ENCODE data around the gene SACM1L.

Gene SACM1L

GRCh38 chr3:45688882-45689786, at the start of gene SACM1L:
Gene SACM1L (plus strand): TSS chr3:45689396. CDS start chr3:45689466, 70 bp downstream.
- no peak for FAIRE-seq

DNA sequence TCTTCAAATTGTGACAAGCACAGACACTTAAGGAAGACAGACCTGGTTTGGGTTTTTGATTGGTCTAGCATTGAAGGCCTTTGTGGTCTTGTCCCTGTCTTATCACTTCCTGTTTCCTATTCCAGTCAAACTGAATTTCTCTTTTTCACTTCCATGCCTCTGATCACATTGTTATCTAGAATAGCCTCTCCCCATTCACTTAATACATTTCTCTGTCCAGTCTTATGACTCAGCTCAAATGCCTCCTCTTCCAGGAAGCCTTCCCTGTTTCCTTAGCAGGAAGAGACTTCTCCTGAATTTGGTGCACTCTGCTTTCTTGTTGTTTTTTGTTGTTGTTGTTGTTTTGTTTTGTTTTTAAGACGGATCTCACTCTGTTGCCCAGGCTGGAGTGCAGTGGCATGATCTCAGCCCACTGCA, 49.1 kb upstream of the SACM1L start:
- no peak for FAIRE-seq

GRCh38 chr3:45640724-45641361, 48.4 kb upstream of the SACM1L start:
- FAIRE-seq, result no peak

DNA sequence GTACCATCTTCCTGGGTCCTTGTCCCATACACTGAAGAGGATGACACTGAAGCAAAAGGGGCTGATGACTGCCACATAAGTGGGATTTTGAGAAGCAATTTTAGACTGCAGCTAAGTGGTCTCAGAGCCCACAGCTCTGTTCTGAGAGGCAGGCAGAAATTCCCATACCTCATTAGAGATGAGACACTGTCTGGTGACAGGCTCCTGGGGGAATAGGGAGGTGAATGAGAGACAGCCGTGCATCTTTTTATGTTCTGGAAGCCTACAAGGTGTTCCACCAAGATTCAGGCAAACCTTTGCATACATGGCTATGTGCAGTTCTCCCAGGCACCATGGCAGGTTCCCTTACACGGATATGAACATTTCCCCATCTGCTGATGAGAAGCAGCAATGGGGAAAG, 47.4 kb upstream of the SACM1L start:
- FAIRE-seq, result no peak

DNA sequence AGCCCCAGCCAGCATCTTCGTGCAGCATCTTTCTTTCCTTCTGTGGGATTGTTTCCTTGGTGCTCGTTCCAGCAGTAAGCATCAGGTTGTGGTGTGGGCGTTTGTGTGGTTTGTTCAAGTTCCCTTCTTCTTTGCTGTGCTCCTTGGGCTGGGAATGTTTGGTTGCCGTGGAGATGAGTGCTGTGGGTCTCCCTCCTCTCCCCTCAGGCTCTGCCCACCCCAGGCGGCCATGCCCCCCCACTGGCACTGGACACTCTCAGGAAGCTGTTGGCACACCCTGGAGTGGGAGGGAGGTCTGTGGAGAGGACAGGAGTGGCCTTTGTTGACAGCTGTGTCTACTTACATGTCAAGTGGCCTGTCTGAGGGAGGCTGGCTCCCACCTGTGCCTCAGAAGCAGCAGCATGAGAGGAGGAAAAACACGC, 46.5 kb upstream of the SACM1L start:
- no peak for FAIRE-seq

GRCh38 chr3:45644063-45644790, 45.0 kb upstream of the SACM1L start:
- FAIRE-seq, result no peak

DNA sequence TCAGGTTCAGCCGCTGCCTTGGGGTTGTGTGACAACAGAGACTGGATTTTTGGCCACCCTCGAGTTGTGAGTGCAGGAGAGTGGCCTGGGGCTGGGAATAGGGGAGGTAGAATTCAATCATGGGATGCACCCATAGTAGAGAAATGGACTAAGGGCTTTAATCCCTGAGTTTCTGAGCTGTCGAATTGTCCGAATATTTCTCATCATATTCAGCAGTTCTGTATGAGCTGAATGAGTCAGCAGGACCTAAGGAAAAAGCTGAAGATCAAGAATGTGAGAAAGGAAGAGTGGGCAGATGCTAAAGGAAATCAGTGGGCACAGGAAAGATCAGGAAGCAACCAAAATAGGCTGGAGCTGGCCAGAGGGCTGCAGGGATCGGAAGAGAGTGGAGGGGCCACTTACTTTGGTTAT, 44.4 kb upstream of the SACM1L start:
- FAIRE-seq, result no peak

GRCh38 chr3:45646051-45646585, 43.1 kb upstream of the SACM1L start:
- FAIRE-seq, result no peak

DNA sequence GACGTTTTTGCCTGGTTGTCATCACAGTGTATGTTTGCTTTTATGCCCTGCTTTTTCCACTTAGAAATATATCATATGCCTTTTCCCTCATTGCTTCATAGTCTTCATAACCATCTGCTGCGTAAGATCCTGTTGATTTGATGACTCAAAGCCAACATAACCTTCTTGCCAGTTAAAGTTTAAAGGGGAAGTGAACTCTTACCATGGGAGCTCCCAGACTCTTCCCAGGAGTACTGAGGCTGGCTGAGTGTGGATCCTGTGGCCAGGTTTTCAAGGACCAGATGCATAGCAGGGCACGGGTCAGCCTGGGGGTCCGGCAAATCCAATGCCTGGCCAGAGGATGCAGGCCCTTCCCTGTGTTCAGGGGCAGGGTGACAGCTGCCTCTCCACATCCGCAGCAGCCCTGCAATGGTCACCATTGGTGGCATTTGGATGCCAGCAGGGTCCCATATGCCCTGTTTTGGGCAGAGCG, 42.0 kb upstream of the SACM1L start:
- FAIRE-seq, result no peak

DNA sequence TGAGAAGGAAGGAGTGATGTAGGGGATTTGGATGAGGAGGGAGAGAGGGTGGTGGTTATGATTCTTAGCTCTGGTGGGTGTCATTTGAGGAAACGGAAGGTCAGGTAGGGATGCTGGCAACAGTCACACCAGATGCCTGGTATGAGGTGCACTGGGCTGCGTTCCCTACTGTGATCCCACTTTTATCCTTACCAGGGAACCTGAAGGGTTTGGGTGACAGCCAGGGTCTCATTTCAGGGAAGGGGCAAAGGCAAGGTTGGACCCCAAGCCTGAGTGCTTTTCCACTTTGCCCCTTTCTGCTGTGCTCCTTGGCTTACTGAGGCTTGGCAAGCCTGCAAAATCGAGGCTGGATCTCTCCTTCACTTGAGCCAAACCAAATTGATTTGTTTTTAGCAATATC, 36.0 kb upstream of the SACM1L start:
- FAIRE-seq, result no peak

DNA sequence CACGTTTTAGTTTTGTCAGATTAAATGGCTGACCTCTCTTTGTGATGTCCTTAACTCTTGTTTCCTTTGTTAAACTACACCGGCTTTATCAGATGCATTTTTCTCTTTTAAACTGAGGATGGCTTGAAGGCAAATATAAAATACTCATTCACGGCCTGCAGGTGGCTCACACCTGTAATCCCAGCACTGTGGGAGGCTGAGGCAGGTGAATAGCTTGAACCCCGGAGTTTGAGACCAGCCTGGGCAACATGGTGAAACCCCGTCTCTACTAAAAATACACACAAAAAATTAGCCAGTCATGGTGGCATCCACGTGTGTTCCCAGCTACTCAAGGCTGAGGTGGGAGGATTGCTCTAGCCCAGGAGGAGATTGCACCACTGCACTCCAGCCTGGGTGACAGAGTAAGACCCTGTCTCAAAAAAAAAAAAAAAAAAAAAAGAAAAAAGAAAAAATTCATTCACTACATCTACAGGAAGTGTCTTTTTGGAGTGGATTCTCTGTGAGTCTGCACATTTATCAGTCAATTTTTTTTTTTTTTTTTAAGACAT, 34.7 kb upstream of the SACM1L start:
- no peak for FAIRE-seq

- no peak for FAIRE-seq
Measured at GRCh38 chr3:45655906-45656305, 33.3 kb upstream of the SACM1L start.

DNA sequence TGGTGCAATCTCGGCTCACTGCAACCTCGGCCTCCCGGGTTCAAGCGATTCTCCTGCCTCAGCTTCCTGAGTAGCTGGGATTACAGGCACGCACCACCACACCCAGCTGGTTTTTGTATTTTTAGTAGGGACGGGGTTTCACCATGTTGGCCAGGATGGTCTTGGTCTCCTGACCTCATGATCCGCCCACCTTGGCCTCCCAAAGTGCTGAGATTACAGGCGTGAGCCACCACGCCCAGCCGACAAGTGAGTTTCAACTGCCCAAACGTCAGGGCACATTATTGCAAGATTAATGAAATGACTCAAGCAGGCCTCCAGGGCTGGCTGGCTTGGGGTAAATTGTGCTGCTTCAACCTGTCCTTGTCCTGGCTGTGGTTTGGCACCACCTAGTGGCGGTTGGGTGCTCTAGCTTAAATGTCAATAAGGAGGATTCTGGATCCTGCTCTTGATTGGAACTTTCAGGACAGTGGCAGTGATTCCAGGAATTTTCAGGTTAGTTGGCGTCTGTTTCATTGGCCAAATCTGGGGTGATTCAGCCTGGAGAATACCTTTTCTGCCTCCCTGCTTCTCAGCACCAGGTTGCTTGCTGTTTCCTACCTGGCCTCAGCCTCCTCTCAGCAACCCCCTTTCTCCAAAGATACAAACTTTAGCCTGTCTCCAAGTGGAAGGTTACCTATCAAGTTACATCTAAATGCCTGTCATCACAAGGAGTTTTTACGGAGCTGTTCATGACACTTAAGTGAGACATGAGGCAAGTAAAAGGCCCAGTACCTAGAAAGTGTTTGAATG, 32.4 kb upstream of the SACM1L start:
- FAIRE-seq, result no peak

DNA sequence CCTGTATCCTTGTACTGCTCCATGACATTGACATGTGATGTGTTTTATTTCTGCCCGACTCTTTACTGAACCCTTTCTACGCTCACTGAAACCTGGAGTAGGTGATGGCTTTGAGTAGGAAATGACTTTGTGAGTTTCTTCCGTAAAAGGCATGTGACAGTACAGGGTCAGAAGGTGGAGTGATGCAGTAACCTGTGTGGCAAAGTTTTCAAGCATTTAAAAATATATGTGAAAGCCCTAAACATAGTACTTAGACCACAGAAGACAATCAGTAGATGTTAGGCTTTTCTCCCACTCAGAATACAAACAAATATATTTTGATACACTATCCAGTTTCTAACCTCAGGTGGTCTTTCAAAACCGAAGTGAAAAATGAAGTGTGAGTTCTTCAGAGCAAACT, 31.3 kb upstream of the SACM1L start:
- no peak for FAIRE-seq

GRCh38 chr3:45659661-45660566, 29.3 kb upstream of the SACM1L start:
- FAIRE-seq, result no peak

- no peak for FAIRE-seq
Measured at GRCh38 chr3:45660567-45660901, 28.7 kb upstream of the SACM1L start.

GRCh38 chr3:45664578-45664977, 24.6 kb upstream of the SACM1L start:
- FAIRE-seq, result no peak

- FAIRE-seq, result no peak
Measured at GRCh38 chr3:45665101-45665572, 24.1 kb upstream of the SACM1L start.

- no peak for FAIRE-seq
Measured at GRCh38 chr3:45666757-45667431, 22.3 kb upstream of the SACM1L start.

GRCh38 chr3:45667569-45667934, 21.6 kb upstream of the SACM1L start:
- FAIRE-seq, result no peak
